Measurements from ENCODE around the gene P2RY14. TPM values are rescaled to one million over a fixed set of nuclear protein-coding genes. Genes with fewer than 3 reads are reported as not detected.

P2RY14 gene
- polyA plus RNA-seq, 1 experiment: not detected

DNA sequence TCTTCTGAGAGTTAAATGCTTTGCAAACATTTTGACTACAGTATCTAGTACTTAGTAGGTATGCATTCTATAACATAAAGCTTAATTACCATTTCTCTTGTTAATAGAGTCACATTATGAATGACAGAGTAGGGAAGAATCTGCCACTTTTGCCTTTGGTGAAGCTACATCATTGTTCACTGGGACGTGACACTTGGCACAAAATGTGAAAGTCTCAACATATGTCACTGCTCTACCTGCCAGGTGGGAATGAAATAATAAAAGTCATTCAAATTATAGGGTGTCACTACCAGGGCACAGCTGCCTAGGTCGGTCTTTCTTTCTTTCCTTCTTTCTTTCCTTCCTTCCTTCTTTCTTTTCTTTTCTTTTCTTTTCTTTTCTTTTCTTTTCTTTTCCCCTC, 20.7 kb upstream of the P2RY14 start:
- Histone ChIP-seq H3K9me3 (ENCODE audit: control insufficient read depth, insufficient read depth, low read length) (no peaks in the 10 kb centered on the region), H3K27me3 (ENCODE audit: control insufficient read depth, insufficient read depth, low read length) (no peaks in the 10 kb centered on the region), H3K27ac (ENCODE audit: low read depth, low read length) (no peak overlapping the region), H3K4me3 (ENCODE audit: low read depth, low read length) (no peak overlapping the region)
- ChIA-PET POLR2A (no interaction called here), CTCF (interaction anchor here (0.7 to 1.6 kb wide), 7 partner anchors 17 to 540 kb away, joined by 3 to 5 read pairs (median 3); no protein-coding TSS in a partner anchor)
- no peak for DNase-seq (ENCODE audit: low read depth, low spot score)
- TF ChIP-seq, protein P1, sequence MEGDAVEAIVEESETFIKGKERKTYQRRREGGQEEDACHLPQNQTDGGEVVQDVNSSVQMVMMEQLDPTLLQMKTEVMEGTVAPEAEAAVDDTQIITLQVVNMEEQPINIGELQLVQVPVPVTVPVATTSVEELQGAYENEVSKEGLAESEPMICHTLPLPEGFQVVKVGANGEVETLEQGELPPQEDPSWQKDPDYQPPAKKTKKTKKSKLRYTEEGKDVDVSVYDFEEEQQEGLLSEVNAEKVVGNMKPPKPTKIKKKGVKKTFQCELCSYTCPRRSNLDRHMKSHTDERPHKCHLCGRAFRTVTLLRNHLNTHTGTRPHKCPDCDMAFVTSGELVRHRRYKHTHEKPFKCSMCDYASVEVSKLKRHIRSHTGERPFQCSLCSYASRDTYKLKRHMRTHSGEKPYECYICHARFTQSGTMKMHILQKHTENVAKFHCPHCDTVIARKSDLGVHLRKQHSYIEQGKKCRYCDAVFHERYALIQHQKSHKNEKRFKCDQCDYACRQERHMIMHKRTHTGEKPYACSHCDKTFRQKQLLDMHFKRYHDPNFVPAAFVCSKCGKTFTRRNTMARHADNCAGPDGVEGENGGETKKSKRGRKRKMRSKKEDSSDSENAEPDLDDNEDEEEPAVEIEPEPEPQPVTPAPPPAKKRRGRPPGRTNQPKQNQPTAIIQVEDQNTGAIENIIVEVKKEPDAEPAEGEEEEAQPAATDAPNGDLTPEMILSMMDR (IDR thresholded peaks at IDR 0.05; ENCODE audit: low read depth, low read length): no peak

DNA sequence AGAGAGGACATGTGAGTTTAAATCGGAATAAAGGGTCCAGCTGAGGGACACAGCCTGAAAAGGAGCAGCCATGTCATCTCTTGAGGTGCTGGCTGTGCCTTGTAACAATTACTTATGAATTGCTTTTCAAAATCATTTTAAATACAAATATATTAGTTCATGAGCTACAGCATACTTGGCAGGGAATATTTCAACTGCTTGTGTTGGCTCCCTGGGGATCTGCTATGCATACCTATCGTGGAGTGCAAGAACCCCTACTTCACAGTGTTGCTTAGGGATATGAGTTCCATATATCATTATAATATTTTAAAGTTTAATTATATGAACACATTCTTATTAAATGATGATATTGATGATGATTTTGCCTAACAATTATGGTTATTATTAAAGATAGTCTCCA, 19.1 kb upstream of the P2RY14 start:
- DNase-seq (ENCODE audit: low read depth, low spot score): no peak
- Histone ChIP-seq H3K27ac (ENCODE audit: low read depth, low read length) (no peak overlapping the region), H3K9me3 (ENCODE audit: control insufficient read depth, insufficient read depth, low read length) (no peaks in the 10 kb centered on the region), H3K27me3 (ENCODE audit: control insufficient read depth, insufficient read depth, low read length) (no peaks in the 10 kb centered on the region), H3K4me3 (ENCODE audit: low read depth, low read length) (no peak overlapping the region)
- POLR2A ChIA-PET: no interaction called here
- TF ChIP-seq, protein P1 (IDR thresholded peaks at IDR 0.05; ENCODE audit: low read depth, low read length): no peak
- CTCF ChIA-PET: interaction anchor here (1.0 to 1.5 kb wide), 3 partner anchors 29 to 622 kb away, joined by 3 to 4 read pairs (median 3); no protein-coding TSS in a partner anchor

DNA sequence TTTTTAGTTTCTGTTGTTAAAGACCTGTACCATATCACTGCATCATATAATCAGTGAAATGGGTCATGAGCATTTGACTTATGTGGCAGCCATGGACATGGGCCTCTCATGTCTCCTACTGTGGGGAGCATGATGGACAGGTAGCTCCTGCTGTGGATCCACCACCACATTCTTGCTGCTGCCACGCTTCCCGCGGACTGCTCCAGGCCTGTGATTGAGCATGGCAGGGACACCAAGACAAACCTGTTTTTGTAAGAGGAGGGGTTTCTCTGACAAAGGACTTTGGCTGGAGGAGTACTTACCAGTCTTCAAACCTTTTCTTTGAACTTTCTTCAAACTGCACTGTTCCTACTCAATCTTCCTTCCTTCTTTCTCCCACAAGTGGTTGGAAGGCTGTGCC, 17.9 kb upstream of the P2RY14 start:
- Histone ChIP-seq H3K9me3 (ENCODE audit: control insufficient read depth, insufficient read depth, low read length) (no peaks in the 10 kb centered on the region), H3K27me3 (ENCODE audit: control insufficient read depth, insufficient read depth, low read length) (no peaks in the 10 kb centered on the region), H3K4me3 (ENCODE audit: low read depth, low read length) (no peak overlapping the region), H3K27ac (ENCODE audit: low read depth, low read length) (no peak overlapping the region)
- DNase-seq (ENCODE audit: low read depth, low spot score): no peak
- ChIA-PET POLR2A (no interaction called here), CTCF (no interaction called here)
- TF ChIP-seq, protein P1 (IDR thresholded peaks at IDR 0.05; ENCODE audit: low read depth, low read length): no peak

DNA sequence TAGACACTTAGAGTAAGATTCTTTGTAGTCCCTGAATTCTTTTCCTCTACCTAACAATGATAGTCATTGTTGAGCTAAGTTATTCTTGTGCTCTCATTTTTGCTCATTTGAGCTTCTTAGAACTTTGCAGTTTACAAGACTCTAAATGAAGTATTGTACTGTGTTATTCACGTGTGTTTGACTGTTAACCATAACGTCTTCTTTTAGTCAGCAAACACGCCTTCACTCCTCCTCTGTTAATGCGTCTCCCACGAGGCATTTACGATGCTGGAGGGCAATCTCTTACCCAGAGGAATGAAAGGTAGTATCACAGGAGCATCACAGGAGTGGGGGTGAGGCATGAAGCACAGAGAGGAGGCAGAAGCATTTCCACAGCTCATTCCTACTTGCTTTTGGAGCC, 14.8 kb upstream of the P2RY14 start:
- Histone ChIP-seq H3K4me3 (ENCODE audit: low read depth, low read length) (no peak overlapping the region), H3K9me3 (ENCODE audit: control insufficient read depth, insufficient read depth, low read length) (no peaks in the 10 kb centered on the region), H3K27me3 (ENCODE audit: control insufficient read depth, insufficient read depth, low read length) (no peaks in the 10 kb centered on the region), H3K27ac (ENCODE audit: low read depth, low read length) (no peak overlapping the region)
- ChIA-PET CTCF (interaction anchor here (0.6 to 4.1 kb wide), 7 partner anchors 11 to 1023 kb away, joined by 5 to 32 read pairs (median 6); no protein-coding TSS in a partner anchor), POLR2A (no interaction called here)
- no peak for DNase-seq (ENCODE audit: low read depth, low spot score)
- TF ChIP-seq, protein P1 (IDR thresholded peaks at IDR 0.05; ENCODE audit: low read depth, low read length): no peak

DNA sequence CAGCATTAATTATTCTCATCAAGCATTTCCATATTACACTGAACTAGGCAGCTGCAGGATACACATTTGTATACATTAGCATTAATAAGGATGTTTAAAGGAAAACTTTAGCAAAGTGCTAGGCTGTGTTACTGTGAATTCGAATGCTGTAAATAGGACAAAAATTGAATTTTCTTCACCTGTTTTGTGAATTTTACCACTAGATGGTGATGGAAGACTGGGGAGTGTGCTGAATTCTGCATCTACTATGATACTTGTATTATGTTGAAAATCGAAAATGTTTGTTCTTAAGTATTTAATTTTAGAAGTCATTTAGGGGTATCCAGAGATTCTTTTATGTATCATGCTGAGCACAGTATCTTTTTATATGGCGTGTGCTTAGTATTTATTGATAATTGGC, 12.3 kb upstream of the P2RY14 start:
- no peak for DNase-seq (ENCODE audit: low read depth, low spot score)
- Histone ChIP-seq H3K4me3 (ENCODE audit: low read depth, low read length) (no peak overlapping the region), H3K27ac (ENCODE audit: low read depth, low read length) (no peak overlapping the region), H3K27me3 (ENCODE audit: control insufficient read depth, insufficient read depth, low read length) (no peaks in the 10 kb centered on the region), H3K9me3 (ENCODE audit: control insufficient read depth, insufficient read depth, low read length) (no peaks in the 10 kb centered on the region)
- ChIA-PET CTCF (interaction anchor here (0.7 to 4.1 kb wide), 14 partner anchors 11 to 1216 kb away, joined by 3 to 32 read pairs (median 4); no protein-coding TSS in a partner anchor), POLR2A (no interaction called here)
- TF ChIP-seq, protein P1 (IDR thresholded peaks at IDR 0.05; ENCODE audit: low read depth, low read length): peak; percentile 64

All from AG04450 (cell line).